Activated gamma-delta T cell treated with anti-CD3 and anti-CD28 coated beads, Interleukin-2, amount 50 U/mL, for 16 hours (primary cell): Measurements from ENCODE around the gene KISS1R.

Experiments
- DNase-seq: peaks from one replicate; pipeline ENCODE4 v3.0.0-alpha.2; 2020; ENCODE audit warnings: low read depth

KISS1R gene

GRCh38 chr19:924553-925086 lies 7.5 kb downstream of the KISS1R start:
- DNase-seq = no peak

GRCh38 chr19:925087-925525 lies 8.0 kb downstream of the KISS1R start:
- DNase-seq = no peak

GRCh38 chr19:925526-926322 lies 8.6 kb downstream of the KISS1R start, which contains the start of gene ARID3A:
Gene ARID3A (plus strand): TSS chr19:926035. CDS start chr19:929529, 3,494 bp downstream.
- DNase-seq = peak; percentile 64

- no peak for DNase-seq
These were observed 9.1 kb downstream of the KISS1R start for GRCh38 chr19:926323-926588.

GRCh38 chr19:926589-927350 lies 9.6 kb downstream of the KISS1R start:
- no peak for DNase-seq

GRCh38 chr19:927351-927779 lies 10.2 kb downstream of the KISS1R start:
- DNase-seq = no peak

GRCh38 chr19:927780-928401 lies 10.8 kb downstream of the KISS1R start:
- DNase-seq = no peak

- no peak for DNase-seq
These were observed 11.5 kb downstream of the KISS1R start for GRCh38 chr19:928471-929202.

- DNase-seq = no peak
These were observed 12.2 kb downstream of the KISS1R start for GRCh38 chr19:929203-929890.

- DNase-seq = no peak
These were observed 12.7 kb downstream of the KISS1R start for GRCh38 chr19:929891-930258.

GRCh38 chr19:931860-932647 lies 14.9 kb downstream of the KISS1R start:
- DNase-seq = no peak

GRCh38 chr19:932648-933552 lies 15.8 kb downstream of the KISS1R start:
- no peak for DNase-seq

GRCh38 chr19:933553-933882 lies 16.4 kb downstream of the KISS1R start:
- DNase-seq = no peak

- DNase-seq = no peak
These were observed 17.2 kb downstream of the KISS1R start for GRCh38 chr19:934197-934840.

GRCh38 chr19:934865-935479 lies 17.8 kb downstream of the KISS1R start:
- DNase-seq = no peak

- no peak for DNase-seq
These were observed 19.0 kb downstream of the KISS1R start for GRCh38 chr19:936175-936546.

GRCh38 chr19:937259-937694 lies 20.1 kb downstream of the KISS1R start:
- no peak for DNase-seq

GRCh38 chr19:938233-938923 lies 21.2 kb downstream of the KISS1R start:
- no peak for DNase-seq
